OCI-LY7 (cell line): ENCODE measurements around the gene METTL21A. TPM values are rescaled to one million over a fixed set of nuclear protein-coding genes. Genes with fewer than 3 reads are reported as not detected.

Source experiments
- BruUV-seq: library from RNA; stranded (reverse); fragments of 400-500 nt; replicated peaks from 2 replicates; lab custom pipeline; 2021; lab: Mats Ljungman, UMichigan
- CTCF ChIA-PET: fragments of 300-600 bp; sonication (Branson Sonifier 250); formaldehyde crosslinking; loops from one replicate; lab custom pipeline; 2022; ENCODE audit warnings: antibody characterized with exemption; ENCODE audit not compliant: unreplicated experiment; lab: Charles Lee
- POLR2A ChIA-PET: fragments of 300-600 bp; sonication (Branson Sonifier 250); formaldehyde crosslinking; loops from one replicate; lab custom pipeline; 2022; ENCODE audit warnings: antibody characterized with exemption; lab: Charles Lee
- DNase-seq: peaks from one replicate; pipeline ENCODE4 v3.0.0-alpha.2; 2015; ENCODE audit warnings: low spot score
- H2AFZ ChIP-seq: fragments of 200-600 bp; sonication (generic), shearing (Covaris generic); 2 replicates; pipeline ENCODE4 v1.6.1; 2014; ENCODE audit warnings: mild to moderate bottlenecking, antibody characterized with exemption, low read length, moderate library complexity
- H3K27ac ChIP-seq: fragments of 200-600 bp; sonication (generic); 2 replicates; pipeline ENCODE4 v1.5.1; 2014; ENCODE audit warnings: mixed run types, low read depth, mild to moderate bottlenecking, moderate library complexity, low read length, inconsistent platforms; ENCODE audit not compliant: poor library complexity, severe bottlenecking
- H3K36me3 ChIP-seq: fragments of 200-600 bp; sonication (generic); 2 replicates; pipeline ENCODE4 v1.6.1; 2014; ENCODE audit warnings: mild to moderate bottlenecking, antibody characterized with exemption, low read length, moderate library complexity, mixed read lengths; ENCODE audit not compliant: insufficient read depth
- H3K4me1 ChIP-seq: fragments of 200-600 bp; sonication (generic); 2 replicates; pipeline ENCODE4 v1.5.1; 2014; ENCODE audit warnings: mild to moderate bottlenecking, low read length; ENCODE audit not compliant: insufficient read depth, poor library complexity, severe bottlenecking
- H3K4me2 ChIP-seq: fragments of 200-600 bp; sonication (generic); 2 replicates; pipeline ENCODE4 v1.6.1; 2014; ENCODE audit warnings: mild to moderate bottlenecking, low read length
- H3K4me3 ChIP-seq: fragments of 200-600 bp; sonication (generic); 2 replicates; pipeline ENCODE4 v1.5.1; 2014; ENCODE audit warnings: mild to moderate bottlenecking, low read depth, low read length; ENCODE audit not compliant: poor library complexity, severe bottlenecking
- H3K79me2 ChIP-seq: fragments of 200-600 bp; sonication (generic); 2 replicates; pipeline ENCODE4 v1.6.1; 2016; ENCODE audit warnings: low read depth, mild to moderate bottlenecking, low read length, moderate library complexity, mixed read lengths; ENCODE audit not compliant: insufficient read depth
- H3K9me2 ChIP-seq: fragments of 200-600 bp; sonication (generic); 2 replicates; pipeline ENCODE4 v1.6.1; 2016; ENCODE audit warnings: mild to moderate bottlenecking, low read length, mixed read lengths; ENCODE audit not compliant: insufficient read depth
- H3K9me3 ChIP-seq: fragments of 200-600 bp; sonication (generic); 2 replicates; pipeline ENCODE4 v1.6.1; 2014; ENCODE audit warnings: mild to moderate bottlenecking, mixed run types, low read length, mixed read lengths
- H4K20me1 ChIP-seq: fragments of 200-600 bp; sonication (generic); 2 replicates; pipeline ENCODE4 v1.6.1; 2014; ENCODE audit warnings: mild to moderate bottlenecking, antibody characterized with exemption, low read length, moderate library complexity, mixed read lengths; ENCODE audit not compliant: insufficient read depth
- CTCF ChIP-seq: fragments of 200-600 bp; sonication (generic); conservative IDR thresholded peaks from 2 replicates; pipeline ENCODE4 v1.5.1; 2014; ENCODE audit warnings: mild to moderate bottlenecking, antibody characterized with exemption, low read length, moderate library complexity, mixed read lengths
- EZH2phosphoT487 ChIP-seq: fragments of 200-600 bp; sonication (generic); IDR thresholded peaks from 2 replicates; pipeline ENCODE4 v1.6.1; 2018; ENCODE audit warnings: low read depth, borderline replicate concordance, mild to moderate bottlenecking, mixed run types, antibody characterized with exemption, low read length, moderate library complexity, mixed read lengths
- intact Hi-C: fragments of 100-400 bp; cut with micrococcal nuclease; formaldehyde crosslinking; loops from one replicate; pipeline ENCODE4 v1.10.0; 2022; ENCODE audit not compliant: unreplicated experiment
- total RNA-seq, 2 experiments: library from RNA; depleted of rRNA in 1 of 2; stranded (reverse); fragments of >200 nt in 1 of 2; shearing (Covaris generic) in 1 of 2; gene quantifications; 2 replicates each; pipeline ENCODE4 v1.2.3, GENCODE V29; 2014 to 2022

The METTL21A gene
- total RNA-seq, 2 experiments from 2014 or later = 55.2 to 58.9 TPM

- H3K9me3 ChIP-seq = no peaks in the 10 kb centered on the region
- TF ChIP-seq EZH2phosphoT487 = no peak
- TF ChIP-seq CTCF = no peak
- ChIA-PET CTCF (no interaction called here), POLR2A (interaction anchor here (0.7 to 2.5 kb wide), 2 partner anchors 8 to 124 kb away, joined by 3 to 9 read pairs; no protein-coding TSS in a partner anchor)
- BruUV-seq = no TSS peak
- no peak overlapping the region for H3K27ac ChIP-seq
- H4K20me1 ChIP-seq = no peaks in the 10 kb centered on the region
- intact Hi-C loops = no loop called here
- peaks cover 2% of the 10 kb centered on the region for H3K4me1 ChIP-seq
- peaks cover 81% of the 10 kb centered on the region for H3K36me3 ChIP-seq
- DNase-seq = no peak
- H2AFZ ChIP-seq = no peak overlapping the region
- H3K4me3 ChIP-seq = no peak overlapping the region
- H3K79me2 ChIP-seq = no peaks in the 10 kb centered on the region; the same call in 1 of the 2 replicates
- H3K9me2 ChIP-seq = no peaks in the 10 kb centered on the region
- H3K4me2 ChIP-seq = no peak overlapping the region
Measured at GRCh38 chr2:207600231-207600630, 25.0 kb downstream of the METTL21A start.

- DNase-seq = no peak
- Histone ChIP-seq H3K36me3 (peaks cover 80% of the 10 kb centered on the region), H3K27ac (no peak overlapping the region), H3K9me3 (no peaks in the 10 kb centered on the region), H3K4me2 (no peak overlapping the region), H3K9me2 (no peaks in the 10 kb centered on the region), H3K4me1 (peaks cover 4% of the 10 kb centered on the region), H2AFZ (no peak overlapping the region), H4K20me1 (no peaks in the 10 kb centered on the region), H3K4me3 (no peak overlapping the region), H3K79me2 (no peaks in the 10 kb centered on the region; the same call in 1 of the 2 replicates)
- BruUV-seq = no TSS peak
- ChIA-PET CTCF (no interaction called here), POLR2A (interaction anchor here (0.5 to 2.5 kb wide), 4 partner anchors 8 to 457 kb away, joined by 3 to 9 read pairs (median 4); no protein-coding TSS in a partner anchor)
- intact Hi-C loops = no loop called here
- TF ChIP-seq EZH2phosphoT487 (no peak), CTCF (no peak)
Measured at GRCh38 chr2:207599636-207600035, 25.6 kb downstream of the METTL21A start.

- H3K4me3 ChIP-seq = no peak overlapping the region
- no peak overlapping the region for H3K4me2 ChIP-seq
- no peaks in the 10 kb centered on the region for H3K9me2 ChIP-seq
- TF ChIP-seq EZH2phosphoT487 = no peak
- TF ChIP-seq CTCF = no peak
- H3K36me3 ChIP-seq = peaks cover 93% of the 10 kb centered on the region
- intact Hi-C loops = no loop called here
- ChIA-PET POLR2A (no interaction called here), CTCF (no interaction called here)
- no peaks in the 10 kb centered on the region for H3K79me2 ChIP-seq
- BruUV-seq = no TSS peak
- no peak overlapping the region for H2AFZ ChIP-seq
- H3K27ac ChIP-seq = no peak overlapping the region
- no peaks in the 10 kb centered on the region for H4K20me1 ChIP-seq
- H3K4me1 ChIP-seq = peaks cover 4% of the 10 kb centered on the region
- no peak for DNase-seq
- H3K9me3 ChIP-seq = peaks cover 20% of the 10 kb centered on the region
Measured at GRCh38 chr2:207594731-207595130, 30.5 kb downstream of the METTL21A start.
